ENCODE data around the gene PEMT.

GRCh38 chr17:17570798-17571716 lies 20.5 kb downstream of the PEMT start:
- TF ChIP-seq POLR2AphosphoS5 (IDR thresholded peaks at IDR 0.05), result no peak
- TF ChIP-seq POLR2A (IDR thresholded peaks at IDR 0.05), result no peak
- TF ChIP-seq CTCF (IDR thresholded peaks at IDR 0.05), result no peak

Data from transverse colon (tissue), 4 donors.